Epithelial cell of alveolus of lung (primary cell): ENCODE measurements around the gene CST5. TPM values are rescaled to one million over a fixed set of nuclear protein-coding genes. Genes with fewer than 3 reads are reported as not detected.

Experiments
- total RNA-seq: library from RNA; depleted of rRNA; stranded (reverse); fragments of >200 nt; gene quantifications from 2 replicates; pipeline ENCODE4 v1.2.1, GENCODE V29; 2015

The CST5 gene
- total RNA-seq: 0.13 TPM in 1 of 2 replicates, not detected in the other

DNA sequence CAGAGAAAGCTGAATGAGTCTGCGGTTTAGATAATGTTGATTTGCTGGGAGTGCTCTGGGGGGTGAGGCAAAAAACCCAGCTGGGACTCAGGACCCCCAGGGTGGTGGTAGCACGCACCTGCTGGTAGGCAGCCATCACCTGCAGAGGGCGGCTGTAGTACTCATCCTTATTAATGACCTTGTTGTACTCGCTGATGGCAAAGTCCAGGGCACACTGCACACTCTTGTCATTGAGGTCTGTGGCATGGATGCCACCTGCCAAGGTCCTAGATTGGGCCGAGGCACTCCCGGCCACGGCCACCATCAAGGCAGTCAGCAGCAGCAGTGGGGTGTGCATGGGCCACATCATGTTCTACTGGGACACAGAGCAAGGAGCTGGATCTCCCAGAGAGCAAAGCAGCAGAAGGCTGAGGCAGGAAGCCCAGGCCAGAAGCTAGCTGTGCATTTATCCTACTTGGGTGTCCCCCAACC is at the start of gene CST5:
TSS of gene CST5 (minus strand) at position 421 of the 471 bp plus-strand sequence. CDS start at position 349, 72 bp downstream.

GRCh38 chr20:23826541-23827021 is 53.0 kb downstream of the CST5 start, which contains the start of gene CST2:
Gene CST2, minus strand, starts transcription at chr20:23826729. Its CDS starts 69 bp downstream, at chr20:23826660.

Other genes starting within 250 kb of the CST5 start
- gene CST3, start 241.8 kb downstream of the CST5 start, total RNA-seq: 801 and 827 TPM in 2 replicates
- gene CST4, start 190.7 kb downstream of the CST5 start, total RNA-seq: 0.78 TPM in 1 of 2 replicates, not detected in the other
- gene CST1, start 128.8 kb downstream of the CST5 start, total RNA-seq: 5.9 and 171 TPM in 2 replicates
- gene CST2, start 53.0 kb downstream of the CST5 start, total RNA-seq: 0.56 TPM in 1 of 2 replicates, not detected in the other
- gene GGTLC1, start 109.0 kb upstream of the CST5 start, total RNA-seq: not detected in 2 replicates